ENCODE data around the gene SMPD3. TPM values are rescaled to one million over a fixed set of nuclear protein-coding genes. Genes with fewer than 3 reads are reported as not detected.

The SMPD3 gene
- total RNA-seq, 3 donors from 2014 or later = under 0.01 to 15.4 (median 2.9) TPM

GRCh38 chr16:68361485-68361884, 86.8 kb downstream of the SMPD3 start:
- Histone ChIP-seq H3K27me3 (no peaks in the 10 kb centered on the region), H3K4me3 (peak overlapping the region in 1 of 3 donors; percentile 4), H3K36me3 (peaks cover 3% of the 10 kb centered on the region), H3K4me1 (no peaks in the 10 kb centered on the region), H3K27ac (no peak overlapping the region), H3K9me3 (no peaks in the 10 kb centered on the region)
- no peak for DNase-seq (ENCODE audit: low spot score in 2 of 2)
- TF ChIP-seq POLR2AphosphoS5 (IDR thresholded peaks at IDR 0.05) (no peak), CTCF (IDR thresholded peaks at IDR 0.05) (no peak), POLR2A (IDR thresholded peaks at IDR 0.05) (no peak)
- intact Hi-C loops (cut with DNase I; ENCODE audit: low total_unique reads) = no loop called here

- no peak for DNase-seq (ENCODE audit: low spot score in 2 of 2)
- Histone ChIP-seq H3K9me3 (no peaks in the 10 kb centered on the region), H3K27ac (no peak overlapping the region), H3K27me3 (no peaks in the 10 kb centered on the region), H3K4me1 (no peaks in the 10 kb centered on the region), H3K4me3 (no peak overlapping the region), H3K36me3 (peaks cover 3% of the 10 kb centered on the region)
- intact Hi-C loops (cut with DNase I; ENCODE audit: low total_unique reads) = no loop called here
- TF ChIP-seq POLR2AphosphoS5 (IDR thresholded peaks at IDR 0.05) (no peak), POLR2A (IDR thresholded peaks at IDR 0.05) (no peak), CTCF (IDR thresholded peaks at IDR 0.05) (no peak)
These were observed 87.4 kb downstream of the SMPD3 start for GRCh38 chr16:68360956-68361355.

GRCh38 chr16:68360547-68360946, 87.8 kb downstream of the SMPD3 start:
- no peaks in the 10 kb centered on the region for H3K4me1 ChIP-seq
- intact Hi-C loops (cut with DNase I; ENCODE audit: low total_unique reads) = no loop called here
- TF ChIP-seq POLR2AphosphoS5 (IDR thresholded peaks at IDR 0.05) = no peak

GRCh38 chr16:68359398-68360191, 88.7 kb downstream of the SMPD3 start:
- TF ChIP-seq POLR2A (IDR thresholded peaks at IDR 0.05) = no peak
- TF ChIP-seq POLR2AphosphoS5 (IDR thresholded peaks at IDR 0.05) = no peak
- no peak for TF ChIP-seq CTCF (IDR thresholded peaks at IDR 0.05)
- no peak for DNase-seq (ENCODE audit: low spot score in 2 of 2)
- Histone ChIP-seq H3K27me3 (no peaks in the 10 kb centered on the region), H3K27ac (no peak overlapping the region), H3K36me3 (peaks cover 3% of the 10 kb centered on the region), H3K4me3 (no peak overlapping the region), H3K9me3 (no peaks in the 10 kb centered on the region), H3K4me1 (no peaks in the 10 kb centered on the region)
- intact Hi-C loops (cut with DNase I; ENCODE audit: low total_unique reads) = no loop called here

More at GRCh38 chr16:68360547-68360946, 87.8 kb downstream of the SMPD3 start:
- DNase-seq (ENCODE audit: low spot score in 2 of 2) = no peak
- Histone ChIP-seq H3K27ac (no peak overlapping the region), H3K4me3 (no peak overlapping the region), H3K36me3 (peaks cover 3% of the 10 kb centered on the region), H3K27me3 (no peaks in the 10 kb centered on the region), H3K9me3 (no peaks in the 10 kb centered on the region)

GRCh38 chr16:68358951-68359350, 89.4 kb downstream of the SMPD3 start:
- intact Hi-C loops (cut with DNase I; ENCODE audit: low total_unique reads) = no loop called here
- no peaks in the 10 kb centered on the region for H3K4me1 ChIP-seq
- TF ChIP-seq POLR2AphosphoS5 (IDR thresholded peaks at IDR 0.05) (no peak), CTCF (IDR thresholded peaks at IDR 0.05) (no peak), POLR2A (IDR thresholded peaks at IDR 0.05) (no peak)
- no peaks in the 10 kb centered on the region for H3K27me3 ChIP-seq
- H3K4me3 ChIP-seq = no peak overlapping the region
- DNase-seq (ENCODE audit: low spot score in 2 of 2) = no peak
- H3K27ac ChIP-seq = no peak overlapping the region
- no peaks in the 10 kb centered on the region for H3K9me3 ChIP-seq
- H3K36me3 ChIP-seq = peaks cover 3% of the 10 kb centered on the region
